Measurements from ENCODE around the gene XYLT1. TPM values are rescaled to one million over a fixed set of nuclear protein-coding genes. Genes with fewer than 3 reads are reported as not detected.

XYLT1 gene
- total and polyA plus RNA-seq, 2 of the 4 experiments (the other 2 are of a cell fraction): 9.0 to 12.7 TPM

DNA sequence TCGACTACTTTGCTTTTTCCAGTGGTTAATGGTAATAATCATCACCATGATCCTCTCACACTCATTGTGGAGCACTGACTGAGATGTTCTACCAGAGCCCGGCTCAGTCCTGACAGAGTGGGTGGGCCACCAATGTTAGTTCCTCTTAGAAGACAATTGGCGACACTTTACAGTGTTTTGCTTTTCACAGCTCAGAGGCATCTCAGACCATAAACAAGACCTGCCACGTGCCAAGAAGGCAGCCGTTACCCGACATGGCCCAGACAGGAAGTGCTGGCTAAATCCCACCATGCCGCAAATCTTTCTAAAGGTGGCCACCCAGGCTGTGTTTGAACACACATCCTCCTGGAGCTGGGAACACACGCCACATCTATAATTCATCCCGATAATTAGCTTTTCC is 103.7 kb downstream of the XYLT1 start:
- Histone ChIP-seq H4K20me1 (ENCODE audit: insufficient read depth, low read length) (peaks cover 36% of the 10 kb centered on the region), H4K8ac (ENCODE audit: low read depth in 2 of 2, low read length in 2 of 2) (no peak overlapping the region), H2BK20ac (ENCODE audit: low read depth, low read length) (no peak overlapping the region), H4K91ac (ENCODE audit: insufficient read depth, low read depth, low read length) (no peak overlapping the region), H3K36me3 (ENCODE audit: control insufficient read depth, insufficient read depth, low read length) (no peaks in the 10 kb centered on the region), H3K4me3 (ENCODE audit: insufficient read depth, low read depth, low read length) (no peak overlapping the region), H4K5ac (ENCODE audit: low read depth, low read length) (no peak overlapping the region), H3K9me3 (ENCODE audit: control insufficient read depth, insufficient read depth, low read length) (no peaks in the 10 kb centered on the region), H3K14ac (replicated peaks; ENCODE audit: low read depth, low read length) (no peak overlapping the region), H3K4ac (ENCODE audit: low read depth, low read length) (no peak overlapping the region), H2BK120ac (ENCODE audit: low read depth, low read length) (no peak overlapping the region), H2BK5ac (ENCODE audit: low read depth, low read length, poor library complexity, severe bottlenecking) (no peak overlapping the region), H2AFZ (replicated peaks; ENCODE audit: low read length, poor library complexity) (no peak overlapping the region), H3K23ac (ENCODE audit: low read depth, low read length) (no peak overlapping the region), H2AK5ac (ENCODE audit: low read depth, low read length) (no peak overlapping the region), H3K4me1 (ENCODE audit: control insufficient read depth, insufficient read depth, low read length) (peaks cover 13% of the 10 kb centered on the region), H2BK15ac (ENCODE audit: low read depth, low read length) (no peak overlapping the region), H3K56ac (ENCODE audit: extremely low read depth, insufficient read depth, low read length) (no peak overlapping the region), H3K79me1 (ENCODE audit: low read depth in 1 of 2, low read length in 2 of 2) (peaks cover 21 to 53% of the 10 kb centered on the region in 2 experiments), H3K27ac (ENCODE audit: insufficient read depth, low read length) (no peak overlapping the region), H3K4me2 (ENCODE audit: low read depth, low read length) (no peak overlapping the region), H3K27me3 (ENCODE audit: control insufficient read depth, insufficient read depth, low read length) (no peaks in the 10 kb centered on the region), H3K9ac (ENCODE audit: low read depth, low read length) (no peak overlapping the region), H3K9me1 (ENCODE audit: insufficient read depth, low read length) (peaks cover 13% of the 10 kb centered on the region; the same call in 1 of the 2 replicates), H2AK9ac (replicated peaks; ENCODE audit: low read depth, low read length, poor library complexity) (no peak overlapping the region), H3K18ac (ENCODE audit: low read depth, low read length) (no peak overlapping the region)
- ChIA-PET CTCF (no interaction called here), POLR2A (ENCODE audit: unreplicated experiment) (no interaction called here)
- intact Hi-C loops (cut with micrococcal nuclease): no loop called here
- dilution Hi-C loops (cut with HindIII; ENCODE audit: low sequenced_read_pairs, unreplicated experiment): no loop called here
- no TSS peak for BruUV-seq (replicated peaks)
- ATAC-seq (ENCODE audit: low read depth): no peak
- in situ Hi-C loops (cut with MboI; ENCODE audit: low sequenced_read_pairs): no loop called here
- 76% methylated on average over 8 of the region's 9 CpGs; no CpG with 5 or more reads in 1 of the 2 experiments for WGBS, 2 experiments (ENCODE audit: extremely low coverage in 2 of 2, insufficient read length in 1 of 2)
- TF ChIP-seq NFE2L2 (IDR thresholded peaks at IDR 0.05; ENCODE audit: low read depth, low read length): no peak
- TF ChIP-seq RCOR1 (IDR thresholded peaks at IDR 0.05; ENCODE audit: insufficient replicate concordance, low read length): no peak
- no peak for TF ChIP-seq POLR2A (IDR thresholded peaks at IDR 0.05; ENCODE audit: low read depth, low read length)
- TF ChIP-seq CEBPB (IDR thresholded peaks at IDR 0.05; ENCODE audit: low read depth, low read length): no peak
- TF ChIP-seq SMC3 (IDR thresholded peaks at IDR 0.05; ENCODE audit: low read depth, low read length): no peak
- TF ChIP-seq, protein P1, sequence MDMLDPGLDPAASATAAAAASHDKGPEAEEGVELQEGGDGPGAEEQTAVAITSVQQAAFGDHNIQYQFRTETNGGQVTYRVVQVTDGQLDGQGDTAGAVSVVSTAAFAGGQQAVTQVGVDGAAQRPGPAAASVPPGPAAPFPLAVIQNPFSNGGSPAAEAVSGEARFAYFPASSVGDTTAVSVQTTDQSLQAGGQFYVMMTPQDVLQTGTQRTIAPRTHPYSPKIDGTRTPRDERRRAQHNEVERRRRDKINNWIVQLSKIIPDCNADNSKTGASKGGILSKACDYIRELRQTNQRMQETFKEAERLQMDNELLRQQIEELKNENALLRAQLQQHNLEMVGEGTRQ (IDR thresholded peaks at IDR 0.05; ENCODE audit: low read depth, low read length): no peak
- DNase-seq: no peak
